GM21390 (cell line): ENCODE measurements around the gene NLRC3.
"Not testable (repeated sequence)": the region's sequence is repeated elsewhere in the genome, so short reads cannot be mapped to it uniquely, and the experiment has no call there.

Experiments
- ATAC-seq: cut with Tn5 transposase; IDR thresholded peaks from one replicate; pipeline ENCODE4 v1.9.1; 2021; ENCODE audit not compliant: unreplicated experiment

Gene NLRC3

DNA sequence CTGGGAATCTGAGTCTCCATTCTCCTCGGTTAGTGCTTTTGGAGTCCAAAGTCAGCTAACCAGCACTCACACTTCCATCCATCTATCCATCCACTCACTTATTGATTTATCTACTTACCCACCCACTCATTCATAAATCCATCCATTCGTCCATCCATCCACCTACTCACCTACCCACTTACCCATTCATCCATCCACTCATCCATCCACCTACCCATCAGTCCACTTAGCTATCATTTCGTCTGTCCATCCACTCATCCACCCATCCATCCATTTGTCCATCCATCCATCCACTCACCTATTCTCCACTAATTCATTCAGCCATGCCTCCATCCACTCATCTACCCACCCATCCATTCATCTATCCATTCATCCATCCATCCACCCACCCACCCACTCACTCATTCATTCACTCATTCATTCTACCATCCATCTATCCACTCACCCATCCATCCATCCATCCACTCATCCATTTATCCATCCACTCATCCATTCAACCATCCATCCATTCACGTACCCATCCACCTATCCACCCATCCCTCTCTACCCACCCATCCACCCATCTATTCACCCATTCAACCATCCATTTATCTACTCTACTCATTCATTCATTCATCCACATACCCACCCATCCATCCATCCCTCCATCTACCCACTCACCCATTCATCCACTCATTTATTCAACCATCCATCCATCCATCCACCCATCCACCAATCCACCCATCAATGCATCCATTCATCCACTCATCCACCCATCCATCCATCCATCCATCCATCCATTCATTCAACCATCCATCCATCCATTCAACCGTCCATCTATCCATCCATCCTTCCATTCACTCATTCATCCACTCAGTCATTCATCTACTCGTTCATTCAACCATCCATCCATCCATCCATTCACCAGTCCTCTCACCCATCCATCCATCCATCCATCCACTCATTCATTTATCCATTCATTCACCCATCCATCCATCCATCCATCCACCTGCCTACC is 26.1 kb downstream of the NLRC3 start:
- no peak for ATAC-seq

DNA sequence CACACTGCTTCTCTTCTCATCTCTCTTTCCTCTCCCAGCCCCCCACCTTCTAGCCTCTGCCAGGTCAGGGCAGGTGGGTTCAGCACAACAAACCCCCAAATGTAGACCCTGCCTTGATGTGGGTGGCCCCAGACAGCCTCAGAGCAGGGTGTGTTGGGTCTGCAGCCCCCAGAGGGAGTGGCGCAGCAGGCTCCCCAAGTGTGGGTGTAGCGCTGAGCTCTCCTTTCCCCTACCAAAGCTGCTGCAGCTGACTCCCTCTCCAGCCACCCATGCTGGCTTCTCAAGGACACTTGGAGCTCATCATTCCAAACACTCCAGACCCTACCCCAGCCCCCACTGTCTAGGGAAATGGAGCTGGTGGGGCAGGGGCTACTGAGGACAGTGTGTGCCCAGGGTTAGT is 27.3 kb downstream of the NLRC3 start:
- ATAC-seq: no peak

DNA sequence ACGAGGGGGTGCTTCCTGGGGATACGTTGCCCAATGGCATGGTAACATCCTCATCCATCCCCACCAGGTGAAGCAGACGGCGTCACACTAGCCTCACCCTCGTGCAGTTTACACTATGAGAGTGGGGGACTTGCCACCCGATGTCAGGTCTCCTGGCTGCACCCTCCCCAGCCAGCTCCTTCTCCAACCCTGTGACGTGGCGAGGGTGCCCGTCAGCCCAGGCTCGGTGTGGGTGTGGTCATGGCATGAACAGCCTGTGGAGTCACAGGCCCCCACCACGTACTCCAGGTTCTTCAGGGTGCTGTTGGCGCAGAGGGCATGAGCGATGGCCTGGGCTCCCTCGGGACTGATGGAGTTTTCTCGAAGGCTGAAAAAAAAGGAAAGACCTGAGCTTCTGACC is 28.3 kb downstream of the NLRC3 start:
- ATAC-seq: no peak

DNA sequence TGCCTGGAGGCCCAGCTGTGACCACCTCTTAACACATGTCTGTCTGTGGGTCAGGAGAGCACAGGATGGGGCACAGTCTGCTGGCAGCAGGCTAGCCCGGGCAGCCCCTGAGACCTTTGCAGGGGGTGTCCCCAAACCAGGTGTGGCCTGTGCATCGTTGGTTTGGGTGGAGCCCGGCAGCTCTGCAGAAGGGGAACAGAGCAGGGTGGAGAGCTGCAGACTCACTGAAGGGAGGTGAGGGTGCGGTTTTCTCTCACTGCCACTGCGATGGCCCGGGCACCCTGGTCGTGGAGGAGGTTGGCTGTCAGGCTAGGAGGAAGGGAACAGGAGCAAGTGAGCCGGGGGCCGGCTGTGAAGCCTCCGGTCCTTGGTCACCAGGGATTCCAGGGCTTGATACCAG is 28.8 kb downstream of the NLRC3 start:
- ATAC-seq: no peak

DNA sequence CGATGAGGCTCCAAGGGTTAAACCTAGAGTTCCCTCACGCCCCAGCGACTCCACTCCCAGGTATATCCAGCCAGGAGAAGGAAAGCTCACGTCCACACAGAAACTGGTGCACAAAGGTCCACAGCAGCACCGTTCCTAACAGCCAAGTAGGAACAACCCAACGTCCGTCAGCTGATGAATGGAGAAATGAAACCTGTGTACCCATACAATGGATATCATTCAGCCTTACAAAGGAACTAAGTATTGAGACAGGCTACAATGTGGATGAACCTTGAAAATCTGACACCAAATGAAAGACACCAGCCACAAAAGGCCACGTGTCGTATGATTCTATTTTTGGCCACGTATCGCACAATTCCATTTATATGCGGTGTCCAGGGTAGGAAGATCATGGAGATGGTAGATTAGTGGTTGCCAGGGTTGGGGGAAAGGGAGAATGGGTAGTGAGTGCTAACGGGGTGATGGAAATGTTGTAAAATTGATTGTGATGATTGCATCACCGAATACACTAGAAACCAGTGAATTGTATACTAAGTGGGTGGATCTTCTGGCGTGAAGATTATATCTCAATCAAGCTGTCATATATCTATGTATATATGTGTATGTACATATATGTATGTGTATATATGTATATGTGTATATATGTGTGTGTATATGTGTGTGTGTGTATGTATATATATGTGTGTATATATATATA is 30.1 kb downstream of the NLRC3 start:
- no peak for ATAC-seq

DNA sequence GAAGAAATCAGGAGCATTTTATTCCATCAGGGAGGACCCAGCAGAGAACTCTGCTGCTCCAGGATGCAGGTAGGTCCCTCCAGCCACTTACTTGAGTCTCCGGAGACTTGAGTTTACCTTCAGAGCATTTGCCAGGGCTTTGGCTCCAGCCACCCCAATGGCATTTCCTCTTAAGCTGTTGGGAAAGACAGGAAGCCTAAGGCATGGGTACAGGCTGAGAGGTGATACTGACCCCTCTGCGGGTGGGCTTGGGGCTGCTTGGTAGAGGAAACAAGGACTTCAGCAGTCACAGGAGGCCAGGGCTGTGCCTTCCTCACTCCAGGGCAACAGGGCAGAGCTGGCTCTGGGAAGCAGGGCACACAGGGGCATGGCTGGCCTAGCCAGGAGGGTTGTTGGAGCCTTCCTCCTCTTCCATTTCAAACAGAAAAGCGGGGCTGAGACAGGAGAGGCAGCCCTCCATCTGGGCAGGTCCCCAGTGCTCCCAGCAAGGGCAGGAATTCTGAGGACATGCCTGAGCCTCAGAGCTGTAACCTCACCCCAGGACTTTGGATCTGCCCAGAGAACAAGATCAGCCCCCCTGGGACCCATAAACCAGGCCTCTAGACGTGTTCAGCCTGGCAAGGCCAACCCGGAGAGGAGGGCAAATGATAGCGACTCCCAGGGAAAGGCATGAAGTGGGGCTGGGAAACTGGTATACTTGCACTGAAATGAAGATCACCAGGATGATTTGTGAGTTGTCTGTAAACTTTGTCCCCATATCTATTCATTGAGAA is 34.4 kb downstream of the NLRC3 start:
- no peak for ATAC-seq

DNA sequence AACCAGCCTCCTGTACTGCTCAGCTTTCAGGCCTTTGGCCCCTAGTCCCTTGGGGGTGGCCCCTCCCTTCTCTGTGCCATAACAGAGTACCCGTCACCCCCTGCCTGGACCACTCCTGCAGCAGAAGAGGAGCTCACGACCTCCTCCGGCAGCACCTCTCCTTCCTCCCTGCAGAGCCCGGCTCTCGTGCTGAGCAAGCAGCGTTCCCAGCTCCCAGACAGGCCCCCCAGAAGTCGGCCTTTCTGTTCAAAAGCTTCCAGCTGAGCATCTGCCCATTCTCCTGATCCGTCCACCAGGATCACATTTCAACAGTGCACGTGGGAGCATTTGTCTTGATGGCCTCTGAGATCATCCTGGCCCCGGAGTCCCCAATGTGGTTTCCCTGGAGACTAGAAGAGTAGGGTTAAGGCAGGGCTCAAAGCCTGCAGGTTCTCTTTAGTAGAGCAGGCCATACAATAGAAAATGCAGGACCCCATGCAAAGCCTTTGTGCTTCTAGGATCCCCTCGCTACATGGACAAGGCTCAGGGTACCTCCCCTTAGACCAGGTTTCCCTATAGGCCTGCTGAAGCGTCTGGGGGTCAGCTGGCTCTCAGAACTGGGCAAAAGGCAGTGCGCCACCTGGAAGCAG is 35.6 kb downstream of the NLRC3 start:
- no peak for ATAC-seq

DNA sequence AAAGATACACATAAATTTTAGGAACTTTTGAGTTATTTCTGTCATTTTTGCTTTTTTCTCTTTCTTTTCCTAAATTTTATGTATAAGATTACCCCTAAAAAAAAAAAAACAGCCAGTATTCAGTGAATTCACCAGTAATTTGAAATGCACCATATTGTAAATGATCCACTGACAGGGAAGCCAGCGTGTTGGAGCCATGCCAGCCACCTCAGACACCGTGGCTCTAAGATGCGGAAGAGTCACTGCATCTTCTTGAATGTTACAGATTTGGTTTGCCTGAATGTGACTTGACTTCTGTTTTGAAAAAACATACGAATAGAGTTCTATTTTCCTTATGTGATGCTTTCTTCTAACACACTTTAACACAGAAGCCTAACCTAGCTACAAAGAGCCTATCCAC is 39.0 kb downstream of the NLRC3 start:
- ATAC-seq: no peak

DNA sequence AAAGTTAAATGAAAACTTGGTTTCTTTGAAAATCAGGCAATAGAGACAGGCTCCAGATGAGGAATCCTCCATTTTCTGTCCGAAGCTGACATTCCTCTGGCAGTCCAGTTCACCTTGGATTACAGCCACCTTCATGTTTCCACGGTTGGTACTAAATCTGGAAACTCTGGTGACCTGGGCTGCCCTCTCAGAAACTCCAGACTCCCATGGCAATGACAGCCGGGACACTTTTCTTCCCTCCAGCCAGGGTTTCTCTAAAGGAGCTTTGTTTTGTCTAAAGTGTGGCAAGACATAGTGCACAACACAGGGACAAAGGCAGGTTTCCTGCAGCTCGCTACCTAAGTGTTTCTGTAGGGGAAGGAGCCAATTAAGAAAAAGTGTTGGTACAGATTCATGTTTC is 40.4 kb downstream of the NLRC3 start:
- no peak for ATAC-seq

DNA sequence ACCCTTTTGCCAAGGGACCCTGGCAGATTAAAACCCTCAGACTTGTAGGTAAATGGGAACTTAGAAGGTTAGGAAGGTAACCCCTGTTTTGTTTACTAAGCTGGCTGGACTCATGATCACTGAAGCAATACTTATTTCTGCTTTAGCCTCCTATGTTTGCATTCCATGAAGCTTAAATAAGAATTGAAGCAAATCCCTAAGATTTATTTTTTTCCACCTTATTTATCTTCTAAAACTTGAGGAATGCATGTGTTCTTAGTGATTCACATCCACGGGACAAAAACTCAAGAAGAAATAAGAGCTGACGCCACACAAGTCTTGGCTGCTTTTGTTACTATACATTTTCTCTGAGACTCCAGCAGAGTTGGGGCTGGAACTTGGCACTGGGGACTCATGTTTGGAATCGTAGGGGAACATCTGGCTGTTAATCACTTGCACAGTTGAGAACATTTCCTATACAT is 40.9 kb downstream of the NLRC3 start:
- ATAC-seq: no peak

DNA sequence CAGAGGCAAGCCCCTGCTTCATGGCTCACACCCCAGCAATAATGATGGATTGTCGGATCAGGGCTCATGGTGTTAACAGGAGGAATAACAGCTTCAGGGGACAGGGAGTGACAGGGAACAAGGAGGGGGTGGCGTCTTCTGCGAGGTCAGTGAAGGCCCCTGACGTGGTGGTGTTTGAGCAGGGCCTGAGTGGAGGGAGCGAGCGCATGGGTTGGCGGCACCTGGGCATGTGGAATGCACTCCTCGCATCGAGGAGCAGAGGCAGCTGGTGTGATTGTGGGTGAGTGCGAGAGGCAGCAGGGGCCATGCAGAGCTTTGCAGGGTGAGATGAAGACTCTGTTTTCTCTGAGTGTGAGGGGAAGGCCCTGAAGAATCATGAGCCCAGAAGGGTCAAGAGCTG is 43.1 kb downstream of the NLRC3 start:
- ATAC-seq: no peak

DNA sequence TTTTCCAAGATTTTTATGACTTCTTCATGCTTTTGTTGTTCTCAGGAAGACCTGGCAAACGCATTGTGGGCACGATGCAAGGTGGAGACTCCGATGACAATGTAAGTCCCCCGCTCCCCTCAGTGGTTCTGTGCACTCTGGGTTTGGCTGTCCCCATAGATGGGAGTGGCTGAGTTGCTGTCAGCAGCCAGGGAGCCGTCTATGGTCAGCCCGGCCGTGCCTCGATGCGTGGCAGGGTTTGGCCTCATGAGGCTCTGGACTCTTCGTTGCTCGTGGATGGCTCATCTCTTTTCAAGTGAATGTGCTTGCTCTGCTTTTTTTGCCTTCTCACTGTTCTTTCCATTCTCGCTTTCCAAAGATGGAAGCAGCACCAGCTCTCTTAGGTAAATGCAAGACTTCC is 44.5 kb downstream of the NLRC3 start:
- no peak for ATAC-seq

DNA sequence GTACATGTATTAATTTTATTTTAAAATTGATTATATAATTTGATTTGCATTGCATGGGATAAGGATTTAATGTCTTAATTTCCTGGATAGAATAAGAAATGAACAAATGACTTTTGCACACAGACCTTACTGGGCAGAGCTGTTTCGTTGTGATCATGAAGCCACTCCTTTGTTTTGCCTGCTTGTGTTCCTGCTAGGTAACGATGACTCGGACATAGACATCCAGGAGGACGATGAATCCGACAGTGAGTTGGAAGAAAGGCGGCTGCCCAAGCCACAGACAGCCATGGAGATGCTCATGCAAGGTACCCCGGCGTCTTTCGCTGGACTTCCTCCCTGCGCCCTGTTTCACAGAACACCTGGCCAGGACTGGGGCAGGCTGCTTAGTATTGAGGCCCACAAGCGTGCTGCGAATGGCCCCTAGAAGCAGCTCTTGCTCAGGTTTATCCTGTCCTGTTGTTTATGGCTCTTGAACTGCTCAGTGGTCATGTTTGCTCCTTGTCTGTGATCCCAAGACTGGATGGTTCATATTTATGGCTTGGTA is 46.8 kb downstream of the NLRC3 start:
- no peak for ATAC-seq

DNA sequence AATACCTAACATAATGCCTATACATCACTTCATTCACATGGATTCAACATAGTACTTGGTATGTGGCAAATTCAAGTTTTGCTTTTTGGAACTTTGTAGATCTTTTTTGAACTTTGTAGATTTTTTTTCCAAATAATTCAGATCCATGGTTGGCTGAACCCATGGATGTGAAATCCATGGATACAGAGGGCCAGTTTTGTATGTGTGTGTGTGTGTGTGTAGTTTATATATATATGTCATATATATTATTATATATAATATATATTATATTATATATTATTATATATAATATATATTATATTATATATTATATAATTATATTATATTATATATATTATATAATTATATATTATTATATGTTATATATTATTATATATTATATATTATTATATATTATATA is 48.0 kb downstream of the NLRC3 start:
- no peak for ATAC-seq

DNA sequence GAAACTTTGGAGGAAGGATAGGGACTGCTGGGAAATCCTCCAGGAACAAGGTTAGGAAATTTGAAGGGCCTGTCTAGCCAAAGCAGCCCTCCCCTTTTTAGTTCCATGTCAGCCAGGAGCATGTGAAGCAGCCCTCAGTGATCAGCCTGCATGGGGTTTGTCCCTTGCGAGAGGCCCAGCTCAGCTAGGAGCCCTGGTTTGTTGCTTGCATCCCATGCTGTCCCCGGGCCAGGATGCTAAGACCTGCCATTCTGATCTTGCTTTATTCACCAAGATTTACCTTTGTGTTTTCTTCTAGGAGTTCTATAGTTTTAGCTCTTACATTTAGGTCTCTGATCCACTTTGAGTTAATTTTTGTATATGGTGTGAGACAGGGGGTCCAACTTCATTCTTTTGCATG is 48.8 kb downstream of the NLRC3 start:
- no peak for ATAC-seq

DNA sequence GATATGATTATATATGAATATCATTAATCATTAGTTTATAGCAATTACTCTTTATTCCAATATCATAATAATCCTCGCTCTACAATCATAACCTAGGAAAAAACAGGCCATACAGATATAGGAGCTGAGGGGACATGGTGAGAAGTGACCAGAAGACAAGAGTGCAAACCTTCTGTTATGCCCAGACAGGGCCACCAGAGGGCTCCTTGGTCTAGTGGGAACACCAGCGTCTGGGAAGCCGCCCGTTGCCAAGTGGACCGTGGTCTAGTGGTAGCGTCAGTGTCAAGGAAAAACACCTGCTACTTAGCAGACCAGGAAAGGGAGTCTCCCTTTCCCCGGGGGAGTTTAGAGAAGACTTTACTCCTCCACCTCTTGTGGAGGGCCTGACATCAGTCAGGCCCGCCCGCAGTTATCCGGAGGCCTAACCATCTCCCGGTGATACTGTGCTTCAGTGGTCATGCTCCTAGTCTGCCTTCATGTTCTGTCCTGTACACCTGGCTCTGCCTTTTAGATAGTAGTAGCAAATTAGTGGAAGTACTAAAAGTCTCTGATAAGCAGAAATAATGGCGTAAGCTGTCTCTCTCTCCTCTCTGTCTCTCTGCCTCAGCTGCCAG is 49.9 kb downstream of the NLRC3 start:
- not testable (repeated sequence) for ATAC-seq

DNA sequence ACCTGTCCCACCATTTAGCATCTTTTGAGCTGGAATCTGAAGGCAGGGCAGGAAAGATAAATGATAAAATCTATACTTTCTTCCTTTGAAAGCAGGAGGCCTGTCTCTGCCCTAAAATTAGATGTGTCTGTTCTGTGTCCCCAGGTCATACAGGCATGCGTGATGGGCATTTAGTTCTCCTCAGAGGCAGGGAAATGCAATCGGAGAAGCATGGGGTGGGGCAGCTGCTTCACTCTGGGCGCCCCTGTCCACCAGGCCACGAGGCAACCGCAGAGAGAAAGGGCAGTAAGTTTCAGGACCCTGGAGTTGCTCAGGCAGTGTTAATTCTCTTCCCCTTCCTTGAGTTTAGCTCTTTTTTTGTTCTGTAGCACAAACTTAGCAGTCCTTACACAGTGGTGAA is 51.3 kb downstream of the NLRC3 start:
- ATAC-seq: no peak

DNA sequence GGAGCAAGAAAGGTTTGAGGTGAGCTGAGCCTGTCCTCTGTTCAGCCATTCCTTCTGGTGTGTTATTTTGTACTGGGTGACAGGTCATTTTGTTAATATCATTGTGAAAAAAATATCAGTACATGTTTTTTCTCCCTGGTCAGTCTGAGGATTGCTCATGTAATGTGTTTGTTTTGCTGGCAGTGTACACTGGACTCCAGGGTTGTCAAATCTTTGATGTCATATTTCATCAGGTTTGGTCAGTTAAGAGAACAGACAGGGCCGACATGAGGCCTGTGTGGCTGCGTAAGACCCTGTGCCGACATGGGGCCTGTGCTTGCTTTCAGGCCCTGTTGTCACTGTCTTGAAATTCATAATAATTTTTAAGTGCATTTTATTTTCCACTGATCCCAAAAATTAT is 53.9 kb downstream of the NLRC3 start:
- no peak for ATAC-seq

DNA sequence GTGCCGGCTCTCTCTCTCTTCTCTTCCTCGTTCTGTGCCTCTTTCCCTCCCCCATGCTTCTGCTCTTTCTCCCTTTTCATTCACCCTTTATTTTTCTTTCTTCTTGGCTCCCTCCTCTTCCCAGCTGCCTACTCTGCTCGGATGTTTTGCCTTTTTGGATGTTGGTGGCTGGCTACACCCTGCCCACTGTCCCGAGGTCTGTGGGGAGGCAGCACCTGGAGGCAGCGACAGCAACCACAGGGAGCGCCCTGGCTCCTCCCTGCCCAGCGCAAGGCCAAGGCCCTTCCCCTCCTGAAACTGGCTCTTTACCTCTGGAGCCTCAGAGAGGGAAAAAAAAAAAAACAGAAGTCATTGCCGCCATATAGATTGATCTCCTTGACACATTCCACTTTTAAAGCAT is 56.4 kb downstream of the NLRC3 start:
- ATAC-seq: no peak

DNA sequence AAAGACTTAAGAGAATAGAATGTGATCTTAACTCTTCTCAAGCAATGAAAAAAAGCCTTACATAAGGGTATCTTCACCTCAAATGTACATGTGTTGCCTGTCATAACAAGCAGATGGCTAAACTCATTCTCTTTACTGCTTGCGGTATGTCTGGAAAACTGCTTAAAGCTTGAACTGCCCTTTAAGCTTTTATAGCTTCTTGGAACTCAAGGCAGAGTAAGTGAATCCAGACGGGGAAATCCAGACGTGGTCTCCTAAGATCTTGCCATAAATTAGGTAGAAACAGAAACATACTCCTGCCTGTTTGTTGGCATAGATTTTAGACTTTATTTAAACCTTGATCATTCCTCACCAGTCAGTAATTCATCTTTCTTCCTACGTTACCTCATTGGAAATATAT is 56.8 kb downstream of the NLRC3 start:
- ATAC-seq: no peak
